Nephron progenitor cell (in vitro differentiated cells): Measurements from ENCODE around the gene PRICKLE3.
"Not testable (repeated sequence)": the region's sequence is repeated elsewhere in the genome, so short reads cannot be mapped to it uniquely, and the experiment has no call there.

Experiments used
- DNase-seq: peaks from one replicate; pipeline ENCODE4 v3.0.0; 2021
- H3K27ac Mint-ChIP-seq: 2 replicates; pipeline ENCODE4 v1.8.0; 2021; ENCODE audit warnings: mild to moderate bottlenecking, moderate library complexity, mixed read lengths
- H3K27me3 Mint-ChIP-seq: 2 replicates; pipeline ENCODE4 v1.8.0; 2021; ENCODE audit warnings: mild to moderate bottlenecking, low read depth, mixed read lengths; ENCODE audit not compliant: poor library complexity
- H3K36me3 Mint-ChIP-seq: 2 replicates; pipeline ENCODE4 v1.8.0; 2021; ENCODE audit warnings: low read depth, mixed read lengths
- H3K4me1 Mint-ChIP-seq: 2 replicates; pipeline ENCODE4 v1.8.0; 2021; ENCODE audit warnings: mixed read lengths
- H3K4me3 Mint-ChIP-seq: 2 replicates; pipeline ENCODE4 v1.8.0; 2021; ENCODE audit warnings: mild to moderate bottlenecking, moderate library complexity, mixed read lengths
- H3K9me3 Mint-ChIP-seq: 2 replicates; pipeline ENCODE4 v1.8.0; 2021; ENCODE audit warnings: mild to moderate bottlenecking, moderate library complexity, mixed read lengths
- TF ChIP-seq, protein P1 (sequence below): fragments of 200-600 bp; sonication (generic); IDR thresholded peaks from 2 replicates; pipeline ENCODE4 v1.5.0; 2021; ENCODE audit warnings: antibody characterized with exemption

The PRICKLE3 gene

DNA sequence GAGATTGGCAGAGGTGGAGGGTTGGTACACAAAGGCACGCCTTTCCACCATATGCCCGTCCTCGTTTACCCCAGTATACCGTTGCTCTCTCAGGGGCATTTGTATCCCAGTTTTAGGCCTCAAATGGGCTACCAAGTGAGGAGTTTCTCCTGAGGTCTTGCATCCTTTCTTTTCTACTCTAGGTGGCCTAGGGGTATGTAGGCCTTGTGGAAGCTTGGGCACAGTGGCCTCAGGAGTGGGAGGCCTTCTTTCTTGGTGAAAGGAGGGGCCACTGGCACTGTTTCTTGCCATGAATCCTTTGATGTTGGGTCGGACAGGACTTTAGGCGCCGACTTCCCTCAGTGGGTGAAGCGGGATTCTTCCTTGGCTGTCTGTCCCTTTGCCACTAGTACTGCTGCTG is 38.9 kb downstream of the PRICKLE3 start:
- Mint-ChIP-seq H3K9me3 (peaks cover 53% of the 10 kb centered on the region), H3K4me3 (no peak overlapping the region), H3K4me1 (no peaks in the 10 kb centered on the region), H3K27ac (no peak overlapping the region), H3K36me3 (peaks cover 5% of the 10 kb centered on the region), H3K27me3 (peaks cover 39% of the 10 kb centered on the region)
- no peak for DNase-seq
- TF ChIP-seq, protein P1, sequence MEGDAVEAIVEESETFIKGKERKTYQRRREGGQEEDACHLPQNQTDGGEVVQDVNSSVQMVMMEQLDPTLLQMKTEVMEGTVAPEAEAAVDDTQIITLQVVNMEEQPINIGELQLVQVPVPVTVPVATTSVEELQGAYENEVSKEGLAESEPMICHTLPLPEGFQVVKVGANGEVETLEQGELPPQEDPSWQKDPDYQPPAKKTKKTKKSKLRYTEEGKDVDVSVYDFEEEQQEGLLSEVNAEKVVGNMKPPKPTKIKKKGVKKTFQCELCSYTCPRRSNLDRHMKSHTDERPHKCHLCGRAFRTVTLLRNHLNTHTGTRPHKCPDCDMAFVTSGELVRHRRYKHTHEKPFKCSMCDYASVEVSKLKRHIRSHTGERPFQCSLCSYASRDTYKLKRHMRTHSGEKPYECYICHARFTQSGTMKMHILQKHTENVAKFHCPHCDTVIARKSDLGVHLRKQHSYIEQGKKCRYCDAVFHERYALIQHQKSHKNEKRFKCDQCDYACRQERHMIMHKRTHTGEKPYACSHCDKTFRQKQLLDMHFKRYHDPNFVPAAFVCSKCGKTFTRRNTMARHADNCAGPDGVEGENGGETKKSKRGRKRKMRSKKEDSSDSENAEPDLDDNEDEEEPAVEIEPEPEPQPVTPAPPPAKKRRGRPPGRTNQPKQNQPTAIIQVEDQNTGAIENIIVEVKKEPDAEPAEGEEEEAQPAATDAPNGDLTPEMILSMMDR = no peak

DNA sequence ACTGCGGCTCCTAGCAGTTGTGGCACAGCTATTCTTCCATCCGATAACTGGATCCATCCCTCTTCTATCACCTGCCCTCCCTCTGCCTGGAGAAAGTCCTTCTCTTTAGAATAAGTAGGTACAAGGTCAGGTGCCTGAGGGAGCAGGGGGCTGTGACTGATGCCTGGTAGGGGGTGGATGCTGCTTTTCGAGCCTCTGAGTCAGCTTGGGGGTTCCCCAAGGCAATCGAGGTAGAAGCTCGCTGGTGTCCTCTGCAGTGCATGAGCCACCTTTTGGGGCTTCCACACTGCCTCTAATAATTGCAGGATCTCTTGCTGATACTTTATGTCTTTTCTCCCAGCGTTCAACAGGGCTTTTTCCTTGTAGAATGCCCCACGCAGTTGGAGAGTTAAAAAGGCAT is 43.0 kb downstream of the PRICKLE3 start:
- DNase-seq, H3K27ac Mint-ChIP-seq, H3K4me3 Mint-ChIP-seq, H3K4me1 Mint-ChIP-seq, H3K36me3 Mint-ChIP-seq: not testable (repeated sequence)
- Mint-ChIP-seq H3K9me3 (peaks cover 69% of the 10 kb centered on the region), H3K27me3 (peaks cover 37% of the 10 kb centered on the region)

DNA sequence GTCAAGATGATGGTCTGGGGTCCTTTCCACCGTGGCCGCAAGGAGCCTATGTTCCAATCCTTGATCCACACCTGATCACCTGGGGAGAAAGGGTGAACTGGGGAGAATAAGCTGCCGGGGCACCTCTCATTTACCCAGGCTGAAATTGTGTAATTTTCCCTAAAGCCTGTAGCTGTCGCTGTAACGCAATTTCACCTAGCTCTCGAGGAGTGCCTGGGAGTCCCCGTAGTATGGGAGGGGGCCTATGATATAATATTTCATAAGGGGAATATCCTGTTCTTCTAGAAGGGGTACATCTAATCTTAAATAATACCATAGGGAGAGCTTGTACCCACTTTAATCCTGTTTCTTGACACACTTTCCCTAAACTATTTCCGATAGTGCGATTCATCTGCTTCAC is 43.9 kb downstream of the PRICKLE3 start:
- H3K4me1 Mint-ChIP-seq, H3K4me3 Mint-ChIP-seq, H3K27ac Mint-ChIP-seq, DNase-seq, H3K36me3 Mint-ChIP-seq: not testable (repeated sequence)
- peaks cover 35% of the 10 kb centered on the region for H3K27me3 Mint-ChIP-seq
- peaks cover 70% of the 10 kb centered on the region for H3K9me3 Mint-ChIP-seq

DNA sequence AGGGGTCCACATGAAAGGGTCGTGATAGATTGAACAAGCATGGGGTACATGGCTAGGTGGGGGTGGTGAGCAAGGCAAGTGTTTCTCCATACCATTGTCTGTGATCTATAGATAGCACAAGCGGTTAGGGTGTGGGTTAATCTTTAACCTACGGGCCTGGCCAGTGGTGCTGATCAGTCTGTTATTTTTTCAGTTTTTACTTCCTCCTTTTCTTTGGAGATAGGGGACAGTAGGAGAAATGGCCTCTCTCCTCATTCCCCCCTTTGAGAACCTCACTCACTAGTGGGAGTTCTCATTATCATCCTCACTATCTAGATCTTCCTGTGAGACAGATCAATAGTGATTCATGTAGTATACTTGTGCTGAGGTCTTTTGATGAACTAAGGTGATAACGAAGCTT is 46.5 kb downstream of the PRICKLE3 start:
- peaks cover 27% of the 10 kb centered on the region for H3K27me3 Mint-ChIP-seq
- H3K4me3 Mint-ChIP-seq = no peak overlapping the region
- peaks cover 10% of the 10 kb centered on the region for H3K36me3 Mint-ChIP-seq
- DNase-seq = no peak
- TF ChIP-seq, protein P1 = no peak
- no peaks in the 10 kb centered on the region for H3K4me1 Mint-ChIP-seq
- H3K27ac Mint-ChIP-seq = no peak overlapping the region
- H3K9me3 Mint-ChIP-seq = peaks cover 74% of the 10 kb centered on the region

DNA sequence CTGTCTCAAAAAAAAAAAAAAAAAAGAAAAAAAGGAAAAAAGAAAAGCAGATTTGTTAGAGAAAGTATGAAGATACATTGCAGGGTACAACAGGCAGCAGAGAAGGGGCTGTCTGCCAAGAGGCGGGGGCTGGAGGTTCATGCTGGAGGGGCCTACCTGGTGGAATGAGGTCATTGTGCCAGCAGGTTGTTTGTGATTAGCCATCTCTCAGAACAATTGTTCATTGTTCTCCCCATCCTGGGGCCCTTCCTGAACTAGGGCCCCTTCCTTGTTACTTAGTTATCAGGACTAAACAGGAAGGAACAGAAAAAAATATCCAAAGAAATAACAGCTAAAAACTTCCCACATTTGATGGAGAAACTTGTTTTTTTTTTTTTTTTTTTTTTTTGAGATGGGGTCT is 48.7 kb downstream of the PRICKLE3 start:
- no peak overlapping the region for H3K27ac Mint-ChIP-seq
- no peak overlapping the region for H3K4me3 Mint-ChIP-seq
- peaks cover 10% of the 10 kb centered on the region for H3K36me3 Mint-ChIP-seq
- DNase-seq = no peak
- TF ChIP-seq, protein P1 = no peak
- H3K4me1 Mint-ChIP-seq = no peaks in the 10 kb centered on the region
- peaks cover 75% of the 10 kb centered on the region for H3K9me3 Mint-ChIP-seq
- H3K27me3 Mint-ChIP-seq = peaks cover 16% of the 10 kb centered on the region

DNA sequence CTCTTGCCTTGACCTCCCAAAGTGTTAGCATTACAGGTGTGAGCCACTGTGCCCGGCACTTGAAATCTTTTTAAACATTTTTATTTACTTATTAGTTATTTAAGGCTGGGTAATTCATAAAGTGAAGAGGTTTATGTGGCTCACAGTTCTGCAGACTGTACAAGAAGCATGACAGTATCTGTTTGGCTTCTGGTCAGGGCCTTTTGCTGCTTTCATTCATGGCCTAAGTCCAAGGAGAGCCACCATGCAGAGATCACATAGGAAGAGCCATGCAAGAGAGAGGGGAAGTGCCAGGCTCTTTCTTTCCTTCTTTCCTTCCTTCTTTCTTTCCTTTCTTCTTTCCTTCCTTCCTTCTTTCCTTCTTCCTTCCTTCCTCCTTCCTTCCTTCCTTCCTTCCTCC is 52.4 kb downstream of the PRICKLE3 start:
- peaks cover 5% of the 10 kb centered on the region for H3K36me3 Mint-ChIP-seq
- TF ChIP-seq, protein P1 = no peak
- peaks cover 60% of the 10 kb centered on the region for H3K9me3 Mint-ChIP-seq
- H3K27ac Mint-ChIP-seq = no peak overlapping the region
- DNase-seq = no peak
- no peak overlapping the region for H3K4me3 Mint-ChIP-seq
- peaks cover 11% of the 10 kb centered on the region for H3K27me3 Mint-ChIP-seq
- no peaks in the 10 kb centered on the region for H3K4me1 Mint-ChIP-seq

DNA sequence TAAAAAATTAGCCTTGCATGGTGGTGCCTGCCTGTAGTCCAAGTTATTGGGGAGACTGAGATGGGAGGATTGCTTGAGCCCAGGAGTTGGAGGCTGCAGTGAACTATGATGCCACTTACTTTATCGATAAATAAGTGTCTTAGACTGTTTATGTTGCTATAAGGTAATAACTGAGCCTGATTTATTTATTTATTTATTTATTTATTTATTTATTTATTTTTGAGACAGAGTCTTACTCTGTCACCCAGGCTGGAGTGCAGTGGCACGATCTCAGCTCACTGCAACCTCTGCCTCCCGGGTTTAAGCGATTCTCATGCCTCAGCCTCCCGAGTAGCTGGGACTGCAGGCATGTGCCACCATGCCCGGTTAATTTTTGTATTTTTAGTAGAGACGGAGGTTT is 53.9 kb downstream of the PRICKLE3 start:
- H3K4me3 Mint-ChIP-seq, H3K27ac Mint-ChIP-seq, H3K4me1 Mint-ChIP-seq, DNase-seq, H3K27me3 Mint-ChIP-seq, H3K36me3 Mint-ChIP-seq: not testable (repeated sequence)
- H3K9me3 Mint-ChIP-seq = peaks cover 48% of the 10 kb centered on the region

DNA sequence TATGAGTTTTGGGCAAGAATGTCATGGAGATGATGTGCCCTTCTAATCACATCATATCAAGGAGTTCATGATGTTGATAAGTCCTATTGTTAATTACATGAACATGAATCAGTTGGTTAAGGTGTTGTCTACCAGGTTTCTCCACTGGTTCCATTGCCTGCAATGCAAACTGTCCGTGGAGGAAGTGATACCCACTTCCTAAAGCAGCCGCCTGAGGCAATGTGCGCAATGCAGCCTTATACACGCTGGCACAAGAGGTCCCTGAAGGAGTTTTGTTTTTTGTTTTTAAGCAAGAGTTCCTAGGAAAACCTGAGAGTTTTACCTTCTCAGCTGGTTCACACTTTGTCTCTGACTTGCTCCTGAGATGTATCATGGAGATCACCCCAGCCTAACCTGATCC is 56.7 kb downstream of the PRICKLE3 start:
- H3K36me3 Mint-ChIP-seq = no peaks in the 10 kb centered on the region
- peaks cover 34% of the 10 kb centered on the region for H3K9me3 Mint-ChIP-seq
- TF ChIP-seq, protein P1 = no peak
- H3K4me3 Mint-ChIP-seq = no peak overlapping the region
- H3K27ac Mint-ChIP-seq = no peak overlapping the region
- H3K27me3 Mint-ChIP-seq = peaks cover 5% of the 10 kb centered on the region
- DNase-seq = no peak
- no peaks in the 10 kb centered on the region for H3K4me1 Mint-ChIP-seq

DNA sequence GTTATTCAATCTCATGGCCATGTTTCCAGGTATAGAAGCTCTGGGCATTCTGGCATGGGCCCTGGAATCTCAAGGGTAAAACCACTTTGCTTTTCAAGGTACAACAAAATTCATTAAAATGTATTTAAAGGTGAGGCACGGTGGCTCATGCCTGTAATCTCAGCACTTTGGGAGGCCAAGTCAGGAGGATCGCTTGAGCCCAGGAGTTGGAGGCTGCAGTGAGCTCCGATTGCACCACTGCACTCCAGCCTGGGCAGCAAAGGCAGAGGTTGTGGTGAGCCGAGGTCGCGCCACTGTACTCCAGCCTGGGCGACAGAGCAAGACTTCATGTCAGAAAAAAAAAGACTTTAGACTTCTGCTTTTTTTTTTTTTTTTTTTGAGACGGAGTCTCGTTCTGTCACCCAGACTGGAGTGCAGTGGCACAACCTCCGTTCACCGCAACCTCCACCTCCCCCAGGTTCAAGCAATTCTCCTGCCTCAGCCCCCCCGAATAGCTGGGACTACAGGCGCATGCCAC is 58.4 kb downstream of the PRICKLE3 start:
- not testable (repeated sequence) for H3K4me1 Mint-ChIP-seq, H3K27me3 Mint-ChIP-seq, H3K36me3 Mint-ChIP-seq, H3K27ac Mint-ChIP-seq, H3K4me3 Mint-ChIP-seq, DNase-seq
- H3K9me3 Mint-ChIP-seq = peaks cover 42% of the 10 kb centered on the region
